HCT116 (cell line): ENCODE data around the gene THOP1. TPM values are rescaled to one million over a fixed set of nuclear protein-coding genes. Genes with fewer than 3 reads are reported as not detected.

Experiments
- ATAC-seq: fragments of 200-7000 bp; cut with Tn5 transposase; 2 replicates; pipeline ENCODE4 v1.9.1; 2020; ENCODE audit warnings: mild to moderate bottlenecking, moderate library complexity
- BruUV-seq: library from RNA; stranded (reverse); fragments of 400-500 nt; replicated peaks from 2 replicates; lab custom pipeline; 2021; lab: Mats Ljungman, UMichigan
- CTCF ChIA-PET: fragments of 300-600 bp; sonication (Branson Sonifier 250); formaldehyde crosslinking; loops from one replicate; lab custom pipeline; 2021; ENCODE audit warnings: antibody characterized with exemption; lab: Charles Lee
- POLR2A ChIA-PET: fragments of 300-600, 350-600 bp; sonication (Branson Sonifier 250); formaldehyde crosslinking; loops from one replicate; lab custom pipeline; 2021; ENCODE audit warnings: antibody characterized with exemption; lab: Charles Lee
- RAD21 ChIA-PET, 2 experiments: fragments of 300-600 bp; sonication (Branson Sonifier 250); formaldehyde crosslinking; loops; one replicate each; lab custom pipeline; 2023; ENCODE audit warnings: low total read pairs in 2 of 2; ENCODE audit not compliant: uncharacterized antibody in 2 of 2, unreplicated experiment in 2 of 2, low non-redundant PET in 1 of 2; lab: Charles Lee
- DNase-seq: peaks from one replicate; pipeline ENCODE4 v3.0.0-alpha.2; 2010; ENCODE audit warnings: low read depth, low spot score
- H2AFZ ChIP-seq: fragments of 200-600 bp; shearing (Covaris generic), sonication (generic); 2 replicates; pipeline ENCODE4 v1.6.1; 2017; ENCODE audit warnings: low read depth, mixed run types, mixed read lengths, antibody characterized with exemption, low read length; ENCODE audit not compliant: poor library complexity, severe bottlenecking
- H3K27ac ChIP-seq: 2 replicates; pipeline ENCODE4 v1.5.1; 2012; ENCODE audit warnings: low read depth, low read length
- H3K27me3 ChIP-seq: fragments of 200-600 bp; sonication (generic); 2 replicates; pipeline ENCODE4 v1.6.1; 2016; ENCODE audit warnings: mixed run types, low read length, mixed read lengths; ENCODE audit not compliant: insufficient read depth
- H3K36me3 ChIP-seq, 2 experiments: fragments of 200-500 bp in 1 of 2; fragments of 200-600 bp in 1 of 2; sonication (Bioruptor generic) in 1 of 2; sonication (generic) in 1 of 2; 2 replicates each; pipeline versions ENCODE4 v1.5.1 to v1.6.1; 2014 to 2016; ENCODE audit warnings: low read length in 2 of 2, inconsistent platforms in 1 of 2, mixed read lengths in 1 of 2, mixed run types in 1 of 2; ENCODE audit not compliant: insufficient read depth in 2 of 2, control insufficient read depth in 1 of 2
- H3K4me1 ChIP-seq, 2 experiments: fragments of 200-600 bp in 1 of 2; sonication (generic) in 1 of 2; 2 replicates each; pipeline versions ENCODE4 v1.5.1 to v1.6.1; 2012 to 2017; ENCODE audit warnings: low read length in 2 of 2, inconsistent platforms in 1 of 2, mild to moderate bottlenecking in 1 of 2, mixed read lengths in 1 of 2, mixed run types in 1 of 2, moderate library complexity in 1 of 2; ENCODE audit not compliant: insufficient read depth in 2 of 2, control insufficient read depth in 1 of 2
- H3K4me2 ChIP-seq: fragments of 200-600 bp; sonication (generic); 2 replicates; pipeline ENCODE4 v1.6.1; 2017; ENCODE audit warnings: mixed run types, low read length, mixed read lengths
- H3K4me3 ChIP-seq, 2 experiments: fragments of 200-600 bp in 1 of 2; sonication (generic) in 1 of 2; replicated peaks in 1 of 2; 2 replicates each; pipeline ENCODE4 v1.5.1; 2011 to 2016; ENCODE audit warnings: low read length in 2 of 2, control low read depth in 1 of 2, low read depth in 1 of 2, mild to moderate bottlenecking in 1 of 2, mixed read lengths in 1 of 2, mixed run types in 1 of 2
- H3K79me2 ChIP-seq: fragments of 200-600 bp; sonication (generic); 2 replicates; pipeline ENCODE4 v1.6.1; 2017; ENCODE audit warnings: mild to moderate bottlenecking, mixed run types, low read length, moderate library complexity, mixed read lengths; ENCODE audit not compliant: insufficient read depth
- H3K9ac ChIP-seq: fragments of 200-600 bp; sonication (generic); 2 replicates; pipeline ENCODE4 v1.6.1; 2016; ENCODE audit warnings: low read length, mixed read lengths
- H3K9me2 ChIP-seq: fragments of 200-600 bp; sonication (generic), shearing (Covaris generic); 2 replicates; pipeline ENCODE4 v1.6.1; 2017; ENCODE audit warnings: mixed run types, mild to moderate bottlenecking, moderate library complexity; ENCODE audit not compliant: insufficient read depth
- H3K9me3 ChIP-seq, 2 experiments: fragments of 200-500 bp in 1 of 2; fragments of 200-600 bp in 1 of 2; sonication (Bioruptor generic) in 1 of 2; sonication (generic) in 1 of 2; 2 replicates each; pipeline ENCODE4 v1.6.1; 2014 to 2017; ENCODE audit warnings: low read length in 2 of 2, mixed read lengths in 2 of 2, inconsistent platforms in 1 of 2, low read depth in 1 of 2, mild to moderate bottlenecking in 1 of 2, mixed run types in 1 of 2, moderate library complexity in 1 of 2; ENCODE audit not compliant: control insufficient read depth in 1 of 2, insufficient read depth in 1 of 2
- H4K20me1 ChIP-seq: fragments of 200-600 bp; sonication (generic), shearing (Covaris generic); 2 replicates; pipeline ENCODE4 v1.6.1; 2017; ENCODE audit warnings: mixed run types, mild to moderate bottlenecking, moderate library complexity; ENCODE audit not compliant: insufficient read depth
- CEBPB ChIP-seq: IDR thresholded peaks from 2 replicates; pipeline ENCODE4 v1.6.1; 2012; ENCODE audit warnings: low read depth
- EGR1 ChIP-seq: IDR thresholded peaks from 2 replicates; pipeline ENCODE4 v1.6.1; 2012; ENCODE audit warnings: low read depth
- FOSL1 ChIP-seq: IDR thresholded peaks from 2 replicates; pipeline ENCODE4 v1.6.1; 2012; ENCODE audit warnings: low read depth
- JUND ChIP-seq: IDR thresholded peaks from 2 replicates; pipeline ENCODE4 v1.6.1; 2012
- REST ChIP-seq: IDR thresholded peaks from 2 replicates; pipeline ENCODE4 v1.6.1; 2012; ENCODE audit warnings: low read depth
- SIN3A ChIP-seq: IDR thresholded peaks from 2 replicates; pipeline ENCODE4 v1.6.1; 2012; ENCODE audit warnings: low read depth
- SP1 ChIP-seq: IDR thresholded peaks from 2 replicates; pipeline ENCODE4 v1.6.1; 2012; ENCODE audit warnings: low read depth
- intact Hi-C: fragments of 100-400 bp; cut with micrococcal nuclease; formaldehyde crosslinking; loops from 2 replicates; pipeline ENCODE4 v1.10.0; 2022
- total RNA-seq: library from RNA; stranded (reverse); gene quantifications from one replicate; pipeline ENCODE4 v1.2.1, GENCODE V29; 2021; ENCODE audit not compliant: unreplicated experiment

The THOP1 gene
- total RNA-seq, 1 experiment from 2014 or later: 201 TPM

DNA sequence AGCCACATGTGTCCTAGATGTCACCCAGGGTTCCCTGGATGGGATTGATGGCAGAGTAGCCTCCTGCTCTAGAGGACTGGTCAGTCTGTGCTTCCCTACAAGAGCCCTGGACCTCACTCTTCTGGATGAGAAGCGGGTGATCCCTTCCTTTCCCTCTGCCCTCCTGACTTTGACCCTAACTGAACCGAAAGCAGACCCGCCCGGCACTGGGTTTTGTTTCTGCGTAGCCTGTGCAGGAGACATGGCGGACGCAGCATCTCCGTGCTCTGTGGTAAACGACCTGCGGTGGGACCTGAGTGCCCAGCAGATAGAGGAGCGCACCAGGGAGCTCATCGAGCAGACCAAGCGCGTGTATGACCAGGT, 4.9 kb downstream of the THOP1 start:
- no peaks in the 10 kb centered on the region for H4K20me1 ChIP-seq
- TF ChIP-seq SIN3A: no peak
- TF ChIP-seq FOSL1: no peak
- no peak for TF ChIP-seq SP1
- TF ChIP-seq JUND: no peak
- TF ChIP-seq EGR1: no peak
- no peak for TF ChIP-seq CEBPB
- TF ChIP-seq REST: no peak
- TF ChIP-seq, all 23 proteins: peak for 0
- no TSS peak for BruUV-seq
- Histone ChIP-seq H3K4me1 (peaks cover 4 to 12% of the 10 kb centered on the region in 2 experiments), H3K27ac (no peak overlapping the region), H3K4me3 (no peak overlapping the region), H3K9ac (no peak overlapping the region), H2AFZ (no peak overlapping the region), H3K27me3 (no peaks in the 10 kb centered on the region), H3K9me2 (no peaks in the 10 kb centered on the region), H3K9me3 (no peaks in the 10 kb centered on the region), H3K36me3 (peaks cover 20 to 32% of the 10 kb centered on the region in 2 experiments; a peak in 3 of 4 replicates), H3K79me2 (peaks cover 78% of the 10 kb centered on the region), H3K4me2 (no peak overlapping the region)
- POLR2A ChIA-PET: no interaction called here
- CTCF ChIA-PET: no interaction called here
- RAD21 ChIA-PET: no interaction called here
- intact Hi-C loops: no loop called here
- ATAC-seq: no peak
- DNase-seq: no peak
